Aorta (tissue), 5 donors: Measurements from ENCODE around the gene FLNB. TPM values are rescaled to one million over a fixed set of nuclear protein-coding genes. Genes with fewer than 3 reads are reported as not detected.

Source experiments
- ATAC-seq: fragments of 200-7000 bp; cut with Tn5 transposase; one replicate; pipeline ENCODE4 v1.9.1; 2022; ENCODE audit warnings: moderate library complexity; ENCODE audit not compliant: low FRiP score
- DNase-seq, 2 donors: peaks; one replicate each; pipeline ENCODE4 v3.0.0-alpha.2; 2020
- H3K27ac ChIP-seq, 2 donors: one replicate each; pipeline ENCODE4 v1.5.1; 2013; ENCODE audit warnings: low read length in 2 of 2, mild to moderate bottlenecking in 2 of 2, moderate library complexity in 2 of 2, control low read depth in 1 of 2, inconsistent platforms in 1 of 2, low read depth in 1 of 2
- H3K27me3 ChIP-seq, 2 donors: one replicate each; pipeline ENCODE4 v1.6.1; 2013; ENCODE audit warnings: control low read depth in 1 of 2, low read length in 1 of 2, mild to moderate bottlenecking in 1 of 2, moderate library complexity in 1 of 2; ENCODE audit not compliant: insufficient read depth in 2 of 2, control insufficient read depth in 1 of 2
- H3K36me3 ChIP-seq, 2 donors: one replicate each; pipeline ENCODE4 v1.6.1; 2013; ENCODE audit warnings: control low read depth in 1 of 2, low read length in 1 of 2, mild to moderate bottlenecking in 1 of 2; ENCODE audit not compliant: insufficient read depth in 2 of 2, control insufficient read depth in 1 of 2
- H3K4me1 ChIP-seq, 2 donors: one replicate each; pipeline ENCODE4 v1.6.1; 2013; ENCODE audit warnings: low read length in 2 of 2, control low read depth in 1 of 2, mild to moderate bottlenecking in 1 of 2, moderate library complexity in 1 of 2; ENCODE audit not compliant: insufficient read depth in 2 of 2, control insufficient read depth in 1 of 2
- H3K4me3 ChIP-seq, 2 donors: one replicate each; pipeline ENCODE4 v1.5.1; 2013; ENCODE audit warnings: low read length in 2 of 2, control low read depth in 1 of 2, mild to moderate bottlenecking in 1 of 2
- H3K9me3 ChIP-seq: one replicate; pipeline ENCODE4 v1.6.1; 2013; ENCODE audit warnings: mild to moderate bottlenecking, low read length; ENCODE audit not compliant: control insufficient read depth
- WGBS, 2 donors: extraction: QIAGEN DNeasy Blood & Tissue Kit; methylation state at CpG; one replicate each; pipeline ENCODE4 v1.1.7; 2013; 5-methylcytosine and 5-hydroxymethylcytosine counted together
- intact Hi-C, 2 donors: fragments of 100-400 bp; cut with DNase I; formaldehyde crosslinking; loops; one replicate each; pipeline versions ENCODE4 v1.14.2 to v1.15.0; 2022
- polyA plus RNA-seq, 2 donors: library from polyadenylated mRNA; stranded (reverse); fragments of 200-250 nt; gene quantifications; one replicate each; pipeline ENCODE4 v1.2.3, GENCODE V29; 2013
- total RNA-seq, 2 donors: library from RNA; stranded (reverse); fragmentation: NEBNext Ultra II Directional; extraction: Animal tissue kit (Norgen Biotek cat#: 25700); gene quantifications; one replicate each; pipeline ENCODE4 v1.2.1, GENCODE V29; 2021
- donor health status: healthy with polysubstance abuse.
- donor health status: Bipolar disorder and iron deficiency.
- donor health status: DM: no; HTN: no; CAD: no.
- donor health status: DM: no; HTN: no; CAD: no.
- donor health status: DM: yes; HTN: yes; CAD: no.

The FLNB gene
- total and polyA plus RNA-seq, 4 donors: 33.3 to 254 (median 125) TPM

DNA sequence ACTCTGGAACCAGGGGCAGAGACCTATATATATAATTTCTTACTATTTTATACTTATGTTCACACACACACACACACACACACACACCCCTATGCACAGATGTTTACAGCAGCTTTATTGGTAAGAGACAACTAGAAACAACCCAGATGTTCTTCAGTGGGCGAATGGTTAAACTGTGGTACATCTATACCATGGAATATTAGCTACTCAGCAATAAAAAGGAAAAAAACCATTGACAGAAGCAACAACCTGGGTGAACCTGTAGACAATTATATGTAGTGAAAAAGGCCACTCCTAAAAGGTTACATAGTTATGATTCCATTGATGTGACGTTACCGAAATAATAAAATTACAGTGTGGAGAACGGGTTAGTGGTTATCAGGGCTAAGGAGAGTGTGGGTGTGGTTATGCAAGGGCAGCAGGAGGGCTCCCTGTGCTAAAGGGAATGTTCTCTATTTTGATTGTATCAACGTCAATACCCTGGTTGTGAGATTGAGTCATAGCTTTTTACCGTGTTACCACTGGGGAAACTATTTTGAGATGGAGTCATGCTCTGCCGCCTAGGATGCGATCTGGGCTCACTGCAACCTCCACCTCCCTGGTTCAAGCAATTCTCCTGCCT lies 85.5 kb downstream of the FLNB start:
- Histone ChIP-seq H3K36me3 (peaks cover 0 to 7% of the 10 kb centered on the region in 2 donors), H3K27ac (peak overlapping the region in 1 of 2 donors; percentile 22), H3K27me3 (no peaks in the 10 kb centered on the region), H3K4me1 (peaks cover 2 to 3% of the 10 kb centered on the region in 2 donors), H3K9me3 (no peaks in the 10 kb centered on the region), H3K4me3 (no peak overlapping the region)
- intact Hi-C loops: no loop called here
- WGBS, 2 donors: 60 to 66% methylated on average over 8 of the region's 8 CpGs
- DNase-seq (no peak), ATAC-seq (no peak)

DNA sequence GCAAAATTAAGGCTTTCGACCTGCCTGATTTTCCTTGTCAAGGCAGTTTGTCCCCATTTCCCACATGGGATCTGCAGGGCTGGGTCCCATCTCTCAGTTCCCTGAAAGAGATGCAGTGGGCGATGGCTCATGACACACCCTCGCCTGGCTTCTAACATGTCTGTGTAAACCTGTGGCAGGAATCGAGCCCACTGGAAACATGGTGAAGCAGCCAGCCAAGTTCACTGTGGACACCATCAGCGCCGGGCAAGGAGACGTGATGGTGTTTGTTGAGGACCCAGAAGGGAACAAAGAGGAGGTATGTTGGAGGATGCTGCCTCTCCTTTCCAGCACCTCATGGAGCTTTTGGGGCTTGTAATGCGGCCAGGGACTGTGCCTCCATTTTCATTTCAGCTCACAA lies 86.4 kb downstream of the FLNB start:
- H3K4me1 ChIP-seq: peaks cover 0 to 2% of the 10 kb centered on the region in 2 donors
- ATAC-seq: no peak
- H3K9me3 ChIP-seq: no peaks in the 10 kb centered on the region
- peaks cover 0 to 14% of the 10 kb centered on the region in 2 donors for H3K36me3 ChIP-seq
- intact Hi-C loops: no loop called here
- WGBS, 2 donors: 86 to 96% methylated on average over 8 of the region's 8 CpGs
- no peak overlapping the region for H3K27ac ChIP-seq
- no peak for DNase-seq
- no peaks in the 10 kb centered on the region for H3K27me3 ChIP-seq
- no peak overlapping the region for H3K4me3 ChIP-seq

DNA sequence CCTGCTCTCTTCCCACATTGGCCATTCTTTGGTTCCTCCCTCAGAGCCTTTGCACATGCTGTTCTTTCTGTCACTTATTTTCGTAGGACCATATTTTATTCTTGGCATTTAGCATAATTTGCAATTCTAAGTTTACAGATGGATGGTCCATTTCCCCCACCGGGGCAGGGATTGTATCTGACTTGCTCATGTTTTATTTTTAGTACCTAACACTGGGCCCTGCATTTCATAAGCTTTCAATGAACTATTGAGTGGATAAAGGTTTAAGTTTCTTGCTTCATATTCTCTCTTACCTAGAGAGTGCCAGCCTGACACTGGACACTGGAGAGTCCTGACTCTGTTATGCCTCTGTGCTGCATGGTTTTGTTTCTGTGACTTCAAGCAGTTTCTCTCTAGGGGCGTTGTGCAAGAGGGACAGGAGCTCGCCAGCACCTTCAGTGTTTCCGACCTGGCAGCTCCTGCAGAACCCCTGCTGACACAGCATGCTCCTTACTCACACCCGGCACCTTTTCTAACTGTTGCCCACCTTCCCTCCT lies 87.4 kb downstream of the FLNB start:
- intact Hi-C loops: no loop called here
- H3K4me3 ChIP-seq: no peak overlapping the region
- peak overlapping the region in 1 of 2 donors; percentile 29 for H3K27ac ChIP-seq
- no peaks in the 10 kb centered on the region for H3K9me3 ChIP-seq
- H3K36me3 ChIP-seq: peaks cover 0 to 15% of the 10 kb centered on the region in 2 donors
- ATAC-seq: no peak
- no peaks in the 10 kb centered on the region for H3K27me3 ChIP-seq
- no peak for DNase-seq
- 34 to 43% methylated on average over 6 of the region's 6 CpGs for WGBS, 2 donors
- peaks cover 0 to 2% of the 10 kb centered on the region in 2 donors for H3K4me1 ChIP-seq

DNA sequence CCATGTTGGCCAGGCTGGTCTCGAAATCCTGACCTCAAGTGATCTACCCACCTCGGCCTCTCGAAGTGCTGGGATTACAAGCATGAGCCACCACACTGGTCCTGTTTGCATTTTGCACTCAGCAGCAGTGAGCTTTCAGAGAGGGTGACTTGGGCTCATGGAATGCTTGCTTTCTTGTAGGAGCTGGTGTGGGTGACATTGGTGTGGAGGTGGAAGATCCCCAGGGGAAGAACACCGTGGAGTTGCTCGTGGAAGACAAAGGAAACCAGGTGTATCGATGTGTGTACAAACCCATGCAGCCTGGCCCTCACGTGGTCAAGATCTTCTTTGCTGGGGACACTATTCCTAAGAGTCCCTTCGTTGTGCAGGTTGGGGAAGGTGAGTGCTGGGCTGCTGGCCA lies 90.3 kb downstream of the FLNB start:
- ATAC-seq (no peak), DNase-seq (no peak)
- intact Hi-C loops: no loop called here
- Histone ChIP-seq H3K27me3 (no peaks in the 10 kb centered on the region), H3K36me3 (peaks cover 0 to 15% of the 10 kb centered on the region in 2 donors), H3K4me3 (no peak overlapping the region), H3K27ac (no peak overlapping the region), H3K4me1 (peaks cover 4 to 6% of the 10 kb centered on the region in 2 donors), H3K9me3 (no peaks in the 10 kb centered on the region)
- WGBS, 2 donors: 95% methylated on average over 8 of the region's 8 CpGs

DNA sequence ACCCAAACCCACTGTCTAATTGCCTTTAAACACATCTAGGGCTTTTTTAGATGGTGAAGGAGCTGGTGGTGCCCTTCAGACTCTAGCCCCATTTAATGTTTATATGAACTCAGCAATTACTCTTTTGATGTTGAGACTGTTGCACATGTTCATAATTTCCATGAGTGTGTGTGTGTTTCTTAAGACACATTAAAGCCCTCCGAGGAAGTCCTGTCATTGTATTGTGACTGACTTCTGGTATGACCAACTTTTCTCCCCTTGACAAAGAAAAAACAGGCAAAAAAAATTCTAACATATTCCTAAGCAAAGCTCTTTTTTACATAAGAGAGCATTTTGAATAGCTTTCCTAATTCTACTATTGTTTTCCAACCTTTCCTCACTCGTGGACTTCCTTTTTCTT lies 91.6 kb downstream of the FLNB start:
- 87 to 91% methylated on average over 2 of the region's 2 CpGs for WGBS, 2 donors
- no peaks in the 10 kb centered on the region for H3K9me3 ChIP-seq
- intact Hi-C loops: loop anchor here (5.0 to 10.0 kb wide), 2 partner anchors 85 to 93 kb away; partner anchors contain the start of gene FLNB (in 1 of the 2)
- H3K4me3 ChIP-seq: no peak overlapping the region
- no peak for DNase-seq
- H3K27me3 ChIP-seq: no peaks in the 10 kb centered on the region
- ATAC-seq: no peak
- peaks cover 0 to 15% of the 10 kb centered on the region in 2 donors for H3K36me3 ChIP-seq
- H3K4me1 ChIP-seq: peaks cover 4 to 6% of the 10 kb centered on the region in 2 donors
- no peak overlapping the region for H3K27ac ChIP-seq

DNA sequence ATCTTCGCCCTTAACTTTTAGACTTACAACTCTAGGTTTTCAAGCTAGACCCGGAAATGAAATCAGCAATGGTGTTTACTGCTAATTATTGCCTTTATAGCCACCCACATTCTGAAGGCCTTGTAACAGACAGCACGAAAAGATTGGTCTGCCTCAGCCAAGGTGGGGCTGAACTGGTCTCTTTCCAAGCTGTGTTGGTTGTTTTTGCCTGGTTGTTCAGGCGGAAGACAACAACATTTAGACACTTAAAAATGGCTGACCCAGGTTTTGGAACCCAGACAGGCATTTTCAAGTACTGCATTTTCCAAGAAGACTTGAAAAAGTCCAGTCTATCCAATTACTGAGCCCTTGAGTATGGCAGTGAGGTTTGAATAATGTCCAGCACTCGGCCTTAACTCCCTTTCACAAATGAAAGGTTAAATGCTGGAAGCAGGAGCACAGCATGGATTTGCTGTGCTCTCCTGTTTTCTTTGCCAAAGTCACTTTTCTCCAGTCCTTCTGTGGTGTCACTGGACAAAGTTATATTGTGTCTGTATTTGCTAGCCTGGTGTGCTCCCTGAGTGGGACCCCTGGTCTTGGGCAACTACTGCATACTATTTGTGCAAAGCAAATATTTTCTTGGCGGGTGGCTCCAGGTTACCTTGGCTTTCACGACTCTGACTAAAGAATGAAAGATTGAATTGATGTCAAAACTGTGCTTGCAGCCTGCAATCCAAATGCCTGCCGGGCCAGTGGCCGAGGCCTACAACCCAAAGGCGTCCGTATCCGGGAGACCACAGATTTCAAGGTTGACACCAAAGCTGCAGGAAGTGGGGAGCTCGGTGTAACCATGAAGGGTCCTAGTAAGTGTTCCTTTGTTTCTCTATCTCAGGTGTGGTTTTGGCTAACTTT lies 93.5 kb downstream of the FLNB start:
- H3K27ac ChIP-seq: peak overlapping the region; percentile 34 to 85
- no peak overlapping the region for H3K4me3 ChIP-seq
- H3K9me3 ChIP-seq: no peaks in the 10 kb centered on the region
- DNase-seq: no peak
- H3K4me1 ChIP-seq: peaks cover 2 to 6% of the 10 kb centered on the region in 2 donors
- ATAC-seq: peak; percentile 33
- H3K36me3 ChIP-seq: peaks cover 0 to 18% of the 10 kb centered on the region in 2 donors
- H3K27me3 ChIP-seq: no peaks in the 10 kb centered on the region
- intact Hi-C loops: loop anchor here (5.0 to 10.0 kb wide), 2 partner anchors 87 to 94 kb away; partner anchors contain the start of gene FLNB (in 1 of the 2)
- WGBS, 2 donors: 25 to 26% methylated on average over 13 of the region's 13 CpGs

DNA sequence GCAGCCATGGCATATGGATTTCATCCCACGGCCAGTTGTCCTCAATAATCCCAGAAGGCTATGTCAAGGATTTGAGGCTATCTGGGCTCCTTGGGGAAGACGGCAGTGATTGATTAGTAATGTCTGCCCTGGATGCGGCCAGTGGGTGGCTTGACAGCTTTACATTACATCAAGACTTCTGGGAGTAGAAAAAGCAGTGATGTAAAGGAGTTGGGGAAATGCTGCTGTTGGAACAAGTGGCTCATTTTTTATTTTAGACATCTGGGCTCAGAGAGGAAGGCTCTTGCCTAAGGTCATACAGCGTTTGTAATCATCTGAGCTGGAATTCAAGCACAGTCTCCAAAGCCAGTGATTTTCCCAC lies 94.1 kb downstream of the FLNB start:
- Histone ChIP-seq H3K4me3 (no peak overlapping the region), H3K27me3 (no peaks in the 10 kb centered on the region), H3K36me3 (peaks cover 0 to 18% of the 10 kb centered on the region in 2 donors), H3K9me3 (no peaks in the 10 kb centered on the region), H3K27ac (peak overlapping the region; percentile 34 to 85), H3K4me1 (peaks cover 2 to 6% of the 10 kb centered on the region in 2 donors)
- ATAC-seq (peak; percentile 37), DNase-seq (no peak)
- WGBS, 2 donors: 48 to 59% methylated on average over 4 of the region's 4 CpGs
- intact Hi-C loops: loop anchor here (5.0 to 10.0 kb wide), 2 partner anchors 88 to 95 kb away; partner anchors contain the start of gene FLNB (in 1 of the 2)

DNA sequence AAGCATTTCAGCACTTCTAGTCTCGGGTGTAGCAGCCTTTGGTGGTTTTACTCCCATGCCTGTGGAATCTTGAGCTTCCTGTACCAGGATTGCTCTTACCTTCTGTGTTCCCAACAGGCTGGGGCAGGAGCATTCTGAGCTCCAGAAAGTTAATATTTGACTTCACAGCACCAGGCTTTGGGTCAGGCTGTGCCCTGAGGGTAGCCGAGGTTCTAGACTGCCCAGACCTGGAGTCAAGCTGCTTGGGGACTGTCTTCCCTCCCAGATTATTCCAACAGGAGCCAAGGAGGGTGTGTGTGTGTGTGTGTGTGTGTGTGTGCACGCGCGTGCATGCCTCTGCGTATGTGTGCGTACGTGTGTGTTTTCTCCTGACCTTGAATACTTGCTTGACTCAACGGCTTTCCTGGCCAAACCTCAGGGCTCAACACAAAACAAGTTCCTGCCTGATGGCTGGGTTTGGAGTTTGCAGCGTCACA lies 94.8 kb downstream of the FLNB start:
- DNase-seq: peak in 1 of 2 donors; percentile 61
- Histone ChIP-seq H3K4me1 (peaks cover 2 to 6% of the 10 kb centered on the region in 2 donors), H3K27ac (peak overlapping the region; percentile 62 to 85), H3K36me3 (peaks cover 0 to 14% of the 10 kb centered on the region in 2 donors), H3K27me3 (no peaks in the 10 kb centered on the region), H3K9me3 (no peaks in the 10 kb centered on the region), H3K4me3 (no peak overlapping the region)
- 49 to 68% methylated on average over 10 of the region's 10 CpGs for WGBS, 2 donors
- intact Hi-C loops: loop anchor here (5.0 to 10.0 kb wide), 2 partner anchors 88 to 96 kb away; partner anchors contain the start of gene FLNB (in 1 of the 2)
- peak; percentile 23 for ATAC-seq
